GM23338 (cell line): Measurements from ENCODE around the gene ATXN2. TPM values are rescaled to one million over a fixed set of nuclear protein-coding genes. Genes with fewer than 3 reads are reported as not detected.
A peak's percentile ranks its signal among the peaks of the same experiment; 100 is the strongest.

Source experiments
- ATAC-seq: fragments of 200-7000 bp; cut with Tn5 transposase; 3 replicates; pipeline ENCODE4 v1.9.1; 2020
- DNase-seq: peaks from one replicate; pipeline ENCODE4 v3.0.0-alpha.2; 2015; ENCODE audit warnings: low spot score
- H2AFZ ChIP-seq: fragments of 200-600 bp; sonication (generic); 2 replicates; pipeline ENCODE4 v1.8.0; 2016; ENCODE audit warnings: antibody characterized with exemption, mild to moderate bottlenecking, moderate library complexity
- H3F3A ChIP-seq: fragments of 200-600 bp; sonication (generic); replicated peaks from 2 replicates; pipeline ENCODE4 v1.8.0; 2017; ENCODE audit warnings: antibody characterized with exemption, mixed run types, low read depth
- H3K27ac ChIP-seq: fragments of 200-600 bp; sonication (generic); 2 replicates; pipeline ENCODE4 v1.6.1; 2016; ENCODE audit warnings: low read depth
- H3K27me3 ChIP-seq: fragments of 200-600 bp; sonication (generic); 2 replicates; pipeline ENCODE4 v1.8.0; 2016; ENCODE audit warnings: mild to moderate bottlenecking, mixed run types, moderate library complexity; ENCODE audit not compliant: insufficient read depth
- H3K36me3 ChIP-seq: fragments of 200-600 bp; sonication (generic); 2 replicates; pipeline ENCODE4 v1.8.0; 2016; ENCODE audit warnings: mild to moderate bottlenecking; ENCODE audit not compliant: insufficient read depth
- H3K4me1 ChIP-seq: fragments of 200-600 bp; sonication (generic); 2 replicates; pipeline ENCODE4 v1.8.0; 2016; ENCODE audit warnings: mild to moderate bottlenecking, moderate library complexity; ENCODE audit not compliant: insufficient read depth
- H3K4me2 ChIP-seq: fragments of 200-600 bp; sonication (generic); 2 replicates; pipeline ENCODE4 v1.7.1; 2017; ENCODE audit warnings: mixed run types
- H3K4me3 ChIP-seq: fragments of 200-600 bp; sonication (generic); 2 replicates; pipeline ENCODE4 v1.6.1; 2016; ENCODE audit warnings: mixed run types
- H3K79me2 ChIP-seq: fragments of 200-600 bp; sonication (generic); replicated peaks from 2 replicates; pipeline ENCODE4 v1.8.0; 2017; ENCODE audit warnings: mild to moderate bottlenecking; ENCODE audit not compliant: insufficient read depth
- H3K9me2 ChIP-seq: fragments of 200-600 bp; sonication (generic); 2 replicates; pipeline ENCODE4 v1.8.0; 2017; ENCODE audit not compliant: insufficient read depth
- H4K20me1 ChIP-seq: fragments of 200-600 bp; sonication (generic); replicated peaks from 2 replicates; pipeline ENCODE4 v1.8.0; 2017; ENCODE audit warnings: mild to moderate bottlenecking; ENCODE audit not compliant: insufficient read depth
- H3K27ac Mint-ChIP-seq: 2 replicates; pipeline ENCODE4 v1.8.0; 2020; ENCODE audit warnings: inconsistent platforms, mild to moderate bottlenecking, moderate library complexity, mixed read lengths
- H3K27me3 Mint-ChIP-seq: 3 replicates; pipeline ENCODE4 v1.8.0; 2022; ENCODE audit warnings: low read depth, mild to moderate bottlenecking, moderate library complexity, mixed read lengths, inconsistent platforms; ENCODE audit not compliant: insufficient read depth, poor library complexity
- H3K36me3 Mint-ChIP-seq: 3 replicates; pipeline ENCODE4 v1.8.0; 2021; ENCODE audit warnings: low read depth, mild to moderate bottlenecking, inconsistent platforms, moderate library complexity, mixed read lengths
- H3K4me1 Mint-ChIP-seq: 3 replicates; pipeline ENCODE4 v1.8.0; 2020; ENCODE audit warnings: mild to moderate bottlenecking, inconsistent platforms, mixed read lengths
- H3K4me3 Mint-ChIP-seq: 3 replicates; pipeline ENCODE4 v1.8.0; 2021; ENCODE audit warnings: moderate library complexity, mild to moderate bottlenecking, inconsistent platforms, mixed read lengths
- H3K9me3 Mint-ChIP-seq: 3 replicates; pipeline ENCODE4 v1.8.0; 2020; ENCODE audit warnings: moderate library complexity, mild to moderate bottlenecking, inconsistent platforms, mixed read lengths
- CREB1 ChIP-seq: fragments of 250-450 bp; sonication (Bioruptor Pico); IDR thresholded peaks from 2 replicates; pipeline ENCODE4 v1.5.0; 2020; ENCODE audit warnings: low read depth, mild to moderate bottlenecking, moderate library complexity
- CTCF ChIP-seq, 2 experiments: fragments of 200-600 bp in 1 of 2; sonication (generic) in 1 of 2; conservative IDR thresholded peaks; 2 replicates each; pipeline versions ENCODE4 v1.5.1 to v1.6.1; 2016 to 2017; ENCODE audit warnings: antibody characterized with exemption in 2 of 2, low read depth in 2 of 2, mild to moderate bottlenecking in 2 of 2, moderate library complexity in 1 of 2
- ETS1 ChIP-seq: IDR thresholded peaks from 2 replicates; pipeline ENCODE4 v1.6.1; 2016; ENCODE audit warnings: antibody characterized with exemption
- EZH2 ChIP-seq: fragments of 200-600 bp; sonication (generic); IDR thresholded peaks from one replicate; pipeline ENCODE4 v1.8.0; 2017; ENCODE audit warnings: antibody characterized with exemption, mild to moderate bottlenecking, low read depth; ENCODE audit not compliant: unreplicated experiment
- EZH2phosphoT487 ChIP-seq: fragments of 200-600 bp; sonication (generic); IDR thresholded peaks from one replicate; pipeline ENCODE4 v1.8.1; 2018; ENCODE audit warnings: antibody characterized with exemption; ENCODE audit not compliant: unreplicated experiment
- POLR2AphosphoS5 ChIP-seq: IDR thresholded peaks from 2 replicates; pipeline ENCODE4 v1.6.1; 2016; ENCODE audit warnings: antibody characterized with exemption, low read depth
- REST ChIP-seq: IDR thresholded peaks from one replicate; pipeline ENCODE4 v1.6.1; 2018; ENCODE audit warnings: antibody characterized with exemption; ENCODE audit not compliant: unreplicated experiment
- ZNF114 ChIP-seq: fragments of 250-450 bp; sonication (Bioruptor Pico); IDR thresholded peaks from 2 replicates; pipeline ENCODE4 v1.5.0; 2020; ENCODE audit warnings: mild to moderate bottlenecking, moderate library complexity
- ZNF462 ChIP-seq: fragments of 250-450 bp; sonication (Bioruptor Pico); IDR thresholded peaks from 2 replicates; pipeline ENCODE4 v1.5.0; 2020; ENCODE audit warnings: mild to moderate bottlenecking, moderate library complexity
- polyA plus RNA-seq: library from polyadenylated mRNA; unstranded; fragments of >200 nt; fragmentation: Nextera tagmentation; extraction: Ambion mirVana; gene quantifications from 2 replicates; pipeline ENCODE4 v1.2.1, GENCODE V29; 2016
- total RNA-seq: library from RNA; depleted of rRNA; stranded (reverse); fragments of >200 nt; shearing (Covaris generic); gene quantifications from 2 replicates; pipeline ENCODE4 v1.2.3, GENCODE V29; 2014

The ATXN2 gene
- total and polyA plus RNA-seq, 2 experiments from 2014 or later, result 44.8 to 59.5 TPM

- TF ChIP-seq ZNF462 (no peak), EZH2 (no peak), POLR2AphosphoS5 (no peak)
Observed at GRCh38 chr12:111409403-111409779, 189.7 kb downstream of the ATXN2 start (continued).

- H3K4me3 Mint-ChIP-seq, result no peak overlapping the region; the same call in 2 of the 3 replicates
- H3F3A ChIP-seq, result peaks cover 18% of the 10 kb centered on the region
- H3K4me3 ChIP-seq, result no peak overlapping the region
- H2AFZ ChIP-seq, result no peak overlapping the region
- H3K27ac ChIP-seq, result no peak overlapping the region
- H3K4me1 ChIP-seq, result peaks cover 74% of the 10 kb centered on the region
- peak overlapping the region; percentile 97; the same call in 1 of the 2 replicates for H3K4me2 ChIP-seq
- H4K20me1 ChIP-seq, result peaks cover 32% of the 10 kb centered on the region
- peak overlapping the region; percentile 50; the same call in 1 of the 2 replicates for H3K27ac Mint-ChIP-seq
- H3K27me3 ChIP-seq, result no peaks in the 10 kb centered on the region
- H3K27me3 Mint-ChIP-seq, result peaks cover 25% of the 10 kb centered on the region
- H3K79me2 ChIP-seq, result peaks cover 80% of the 10 kb centered on the region
- ATAC-seq (no peak), DNase-seq (no peak)
- H3K36me3 ChIP-seq, result no peaks in the 10 kb centered on the region
- no peaks in the 10 kb centered on the region; the same call in 2 of the 3 replicates for H3K36me3 Mint-ChIP-seq
- H3K4me1 Mint-ChIP-seq, result peaks cover 66% of the 10 kb centered on the region
- H3K9me2 ChIP-seq, result no peaks in the 10 kb centered on the region
- no peaks in the 10 kb centered on the region for H3K9me3 Mint-ChIP-seq
- TF ChIP-seq REST, result no peak
- no peak for TF ChIP-seq EZH2
- TF ChIP-seq EZH2phosphoT487, result no peak
- TF ChIP-seq ZNF114 (CRISPR knock-in tag), result no peak
- no peak for TF ChIP-seq POLR2AphosphoS5
- TF ChIP-seq CREB1, result no peak
- TF ChIP-seq ETS1, result no peak
- no peak for TF ChIP-seq CTCF (conservative IDR thresholded peaks at IDR 0.05; ENCODE audit: low read depth in 2 of 2)
Observed at GRCh38 chr12:111408686-111409402, 190.3 kb downstream of the ATXN2 start.
